DND-41 (cell line): ENCODE data around the gene CCR9.

ENCODE experiments used
- ATAC-seq: fragments of 200-7000 bp; cut with Tn5 transposase; 3 replicates; pipeline ENCODE4 v1.9.1; 2021; ENCODE audit warnings: low read depth; ENCODE audit not compliant: insufficient read depth
- DNase-seq: peaks from one replicate; pipeline ENCODE4 v3.0.0-alpha.2; 2020
- H2AFZ ChIP-seq: 2 replicates; pipeline ENCODE4 v1.6.0; 2012; ENCODE audit warnings: low read depth, low read length
- H3K27ac ChIP-seq: 2 replicates; pipeline ENCODE4 v1.5.1; 2012; ENCODE audit warnings: low read length, inconsistent platforms
- H3K27me3 ChIP-seq: fragments of 200-600 bp; sonication (generic); 2 replicates; pipeline ENCODE4 v1.6.0; 2012; ENCODE audit warnings: low read length, mild to moderate bottlenecking, inconsistent platforms; ENCODE audit not compliant: insufficient read depth, poor library complexity
- H3K36me3 ChIP-seq: 2 replicates; pipeline ENCODE4 v1.5.1; 2012; ENCODE audit warnings: low read length, inconsistent platforms; ENCODE audit not compliant: insufficient read depth
- H3K4me1 ChIP-seq: 2 replicates; pipeline ENCODE4 v1.5.1; 2012; ENCODE audit warnings: mild to moderate bottlenecking, low read length; ENCODE audit not compliant: insufficient read depth
- H3K4me2 ChIP-seq: 2 replicates; pipeline ENCODE4 v1.6.0; 2012; ENCODE audit warnings: mild to moderate bottlenecking, moderate library complexity, low read length, inconsistent platforms; ENCODE audit not compliant: insufficient read depth
- H3K4me3 ChIP-seq, 2 experiments: fragments of 200-600 bp in 1 of 2; shearing (Covaris generic) in 1 of 2; 2 replicates each; pipeline ENCODE4 v1.5.1; 2012 to 2016; ENCODE audit warnings: inconsistent platforms in 2 of 2, low read length in 2 of 2, mild to moderate bottlenecking in 2 of 2, low read depth in 1 of 2, moderate library complexity in 1 of 2
- H3K79me2 ChIP-seq: 2 replicates; pipeline ENCODE4 v1.6.0; 2012; ENCODE audit warnings: low read length, inconsistent platforms; ENCODE audit not compliant: insufficient read depth
- H3K9ac ChIP-seq: 2 replicates; pipeline ENCODE4 v1.6.0; 2012; ENCODE audit warnings: low read depth, mild to moderate bottlenecking, inconsistent platforms, low read length, moderate library complexity
- H3K9me3 ChIP-seq: 2 replicates; pipeline ENCODE4 v1.5.1; 2012; ENCODE audit warnings: low read length, moderate library complexity, mild to moderate bottlenecking, inconsistent platforms; ENCODE audit not compliant: insufficient read depth, severe bottlenecking
- H4K20me1 ChIP-seq: 2 replicates; pipeline ENCODE4 v1.6.0; 2012; ENCODE audit warnings: low read length; ENCODE audit not compliant: insufficient read depth
- CTCF ChIP-seq: IDR thresholded peaks from 2 replicates; pipeline ENCODE4 v1.5.1; 2012; ENCODE audit warnings: borderline replicate concordance, low read length, moderate library complexity, mild to moderate bottlenecking; ENCODE audit not compliant: poor library complexity, severe bottlenecking; ENCODE audit errors: extremely low read depth
- EZH2 ChIP-seq: IDR thresholded peaks from 3 replicates; pipeline ENCODE4 v1.6.1; 2012; ENCODE audit warnings: borderline replicate concordance, low read depth, mild to moderate bottlenecking, moderate library complexity, low read length, inconsistent platforms; ENCODE audit not compliant: severe bottlenecking

CCR9 gene

DNA sequence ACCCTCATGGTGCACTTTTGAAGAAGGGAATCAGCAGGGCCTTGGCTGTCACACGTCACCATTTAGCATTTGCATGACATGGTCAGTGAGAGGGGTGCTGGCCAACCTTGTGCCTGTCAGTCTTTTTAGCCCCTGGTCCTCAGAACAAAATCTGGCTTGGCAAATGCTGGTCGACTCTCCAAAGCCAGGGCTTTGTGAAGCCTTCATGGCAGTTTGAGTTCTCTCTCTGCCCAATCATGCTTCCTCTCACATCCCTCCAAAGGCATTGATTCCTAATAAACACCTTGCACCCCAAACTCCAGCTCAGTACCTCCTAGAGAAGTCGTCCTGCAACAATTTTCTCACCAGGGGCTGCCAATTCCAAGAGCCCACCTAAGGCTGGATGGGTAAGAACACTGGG is 19.4 kb downstream of the CCR9 start:
- H3K36me3 ChIP-seq, result peaks cover 100% of the 10 kb centered on the region
- H3K27ac ChIP-seq, result peak overlapping the region; percentile 99
- TF ChIP-seq CTCF (no peak), EZH2 (no peak)
- H3K9me3 ChIP-seq, result no peaks in the 10 kb centered on the region
- no peak overlapping the region for H2AFZ ChIP-seq
- H4K20me1 ChIP-seq, result peaks cover 93% of the 10 kb centered on the region
- no peak overlapping the region for H3K4me3 ChIP-seq
- H3K4me1 ChIP-seq, result peaks cover 98% of the 10 kb centered on the region
- H3K27me3 ChIP-seq, result no peaks in the 10 kb centered on the region
- H3K4me2 ChIP-seq, result peak overlapping the region; percentile 89
- DNase-seq, result no peak
- H3K9ac ChIP-seq, result no peak overlapping the region
- no peak for ATAC-seq
- peaks cover 100% of the 10 kb centered on the region for H3K79me2 ChIP-seq

DNA sequence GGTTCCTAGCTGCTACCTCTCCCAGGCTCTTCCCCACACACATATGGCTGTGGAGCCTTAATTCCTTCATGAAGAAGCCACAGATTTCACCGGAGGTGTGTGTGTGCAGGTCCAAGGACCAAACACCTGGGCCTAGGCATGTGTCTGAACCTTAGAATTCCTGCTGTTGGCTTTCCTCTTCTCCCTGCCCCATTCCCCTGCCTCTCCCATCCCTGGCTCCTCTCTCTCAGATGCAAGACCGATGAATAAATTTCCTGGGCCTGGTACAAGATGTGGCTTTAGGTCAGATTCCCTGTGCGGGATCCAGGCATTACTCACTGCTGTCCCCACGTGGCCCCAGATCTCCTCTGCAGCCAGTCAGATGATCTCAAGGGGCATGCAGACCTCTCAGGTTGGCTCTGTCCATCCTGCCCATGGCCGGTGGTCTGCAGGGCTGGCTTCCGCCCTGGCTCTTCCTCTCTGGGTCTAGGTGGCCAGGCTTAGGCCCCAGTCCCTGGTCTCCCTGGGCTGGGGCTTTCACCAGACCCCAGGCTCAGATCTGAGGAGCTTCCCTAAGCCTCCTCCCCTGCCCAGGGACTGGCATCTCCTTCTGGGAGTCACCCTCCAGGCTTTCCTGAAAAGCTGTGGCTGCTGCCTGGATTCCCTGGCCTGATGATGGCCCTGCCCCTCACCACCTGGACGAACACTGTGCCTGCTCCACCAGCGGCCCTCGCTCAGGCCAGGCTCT is 20.5 kb downstream of the CCR9 start:
- Histone ChIP-seq H3K36me3 (peaks cover 100% of the 10 kb centered on the region), H4K20me1 (peaks cover 82% of the 10 kb centered on the region), H3K4me2 (peak overlapping the region; percentile 89)

DNA sequence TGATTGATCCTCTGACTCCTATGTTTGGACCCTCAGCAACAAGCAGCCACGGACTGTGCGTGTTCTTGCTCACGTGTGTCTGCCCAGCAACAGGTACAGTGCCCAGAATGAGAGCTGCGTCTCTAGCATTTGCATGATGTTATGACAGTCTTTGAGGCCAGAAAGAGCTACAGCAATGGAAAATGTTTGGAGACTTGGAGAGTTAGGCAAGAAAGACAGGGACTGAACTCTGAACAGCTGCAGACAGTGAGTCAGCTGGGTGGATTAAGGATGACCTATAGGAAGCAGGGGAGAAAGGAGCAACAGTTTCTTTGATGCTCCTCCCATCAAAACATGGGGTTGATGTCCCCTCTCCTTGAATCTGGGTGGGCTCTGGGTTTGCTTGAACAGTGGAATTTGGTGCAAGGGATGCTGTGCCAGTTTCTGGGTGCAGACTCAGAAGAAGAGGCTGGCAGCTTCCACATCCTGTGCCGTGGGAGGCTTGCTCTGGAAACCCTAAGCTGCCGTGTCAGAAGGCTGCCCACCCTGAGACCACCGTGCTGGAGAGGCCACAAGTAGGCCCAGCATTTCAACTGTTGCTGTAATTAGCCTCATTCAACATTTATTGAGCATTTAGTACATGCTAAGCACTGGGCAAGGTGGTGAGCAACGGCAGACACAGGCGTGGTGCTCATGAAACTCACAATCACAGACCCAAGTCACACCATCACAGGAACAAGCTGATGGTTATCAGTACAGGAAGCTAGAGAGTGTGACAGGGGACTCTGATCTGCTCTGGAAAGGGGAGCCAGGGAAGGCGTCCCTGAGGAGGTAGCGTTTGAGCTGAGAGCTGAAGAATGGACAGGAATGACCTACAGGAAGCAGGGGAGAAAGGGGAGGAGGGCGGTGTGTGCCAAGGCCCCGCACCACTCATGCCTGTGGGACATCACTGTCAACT is 21.7 kb downstream of the CCR9 start:
- peak overlapping the region; percentile 99 for H3K27ac ChIP-seq
- peak overlapping the region; percentile 89 for H3K4me2 ChIP-seq
- peaks cover 70% of the 10 kb centered on the region for H4K20me1 ChIP-seq
- H2AFZ ChIP-seq, result no peak overlapping the region
- no peak for TF ChIP-seq EZH2
- TF ChIP-seq CTCF, result no peak
- no peaks in the 10 kb centered on the region for H3K27me3 ChIP-seq
- ATAC-seq (peak; percentile 57), DNase-seq (peak; percentile 62)
- no peaks in the 10 kb centered on the region for H3K9me3 ChIP-seq
- H3K79me2 ChIP-seq, result peaks cover 100% of the 10 kb centered on the region
- H3K36me3 ChIP-seq, result peaks cover 100% of the 10 kb centered on the region
- H3K9ac ChIP-seq, result peak overlapping the region; percentile 89
- H3K4me3 ChIP-seq, result peak overlapping the region in 1 of 2 experiments; percentile 76; a peak in 2 of 4 replicates
- peaks cover 99% of the 10 kb centered on the region for H3K4me1 ChIP-seq

More for the DNA sequence above, 20.5 kb downstream of the CCR9 start:
- DNase-seq (no peak), ATAC-seq (no peak)
- Histone ChIP-seq H3K9ac (peak overlapping the region; percentile 89), H3K27me3 (no peaks in the 10 kb centered on the region), H2AFZ (no peak overlapping the region), H3K9me3 (no peaks in the 10 kb centered on the region), H3K4me1 (peaks cover 98% of the 10 kb centered on the region), H3K79me2 (peaks cover 100% of the 10 kb centered on the region), H3K4me3 (peak overlapping the region in 1 of 2 experiments; percentile 76; a peak in 2 of 4 replicates), H3K27ac (peak overlapping the region; percentile 99)
- peak; percentile 14 for TF ChIP-seq CTCF
- TF ChIP-seq EZH2, result no peak
